ENCODE data around the gene PNMA1.
A peak's percentile ranks its signal among the peaks of the same experiment; 100 is the strongest.

The PNMA1 gene

GRCh38 chr14:73753124-73753886, 39.1 kb upstream of the PNMA1 start:
- Histone ChIP-seq H3K27me3 (ENCODE audit: low read depth, low read length) (no peaks in the 10 kb centered on the region), H2AFZ (ENCODE audit: low read depth, low read length) (no peak overlapping the region), H3K79me2 (ENCODE audit: low read length) (peaks cover 100% of the 10 kb centered on the region), H3K4me3 (ENCODE audit: low read length) (peak overlapping the region; percentile 72), H3K9ac (ENCODE audit: low read length) (peak overlapping the region; percentile 36), H3K9me3 (ENCODE audit: insufficient read depth, low read length) (no peaks in the 10 kb centered on the region), H3K4me1 (ENCODE audit: low read length) (peaks cover 70% of the 10 kb centered on the region), H3K4me2 (ENCODE audit: low read length) (peak overlapping the region; percentile 99), H3K36me3 (replicated peaks; ENCODE audit: low read depth, low read length) (peaks cover 36% of the 10 kb centered on the region), H3K27ac (ENCODE audit: low read length) (peak overlapping the region; percentile 69), H4K20me1 (ENCODE audit: insufficient read depth, low read length) (peaks cover 99% of the 10 kb centered on the region)
- TF ChIP-seq EZH2phosphoT487 (IDR thresholded peaks at IDR 0.05; ENCODE audit: low read depth) (no peak), CTCF (IDR thresholded peaks at IDR 0.05; ENCODE audit: low read depth, low read length) (no peak)

GRCh38 chr14:73752297-73752992, 38.3 kb upstream of the PNMA1 start:
- Histone ChIP-seq H4K20me1 (ENCODE audit: insufficient read depth, low read length) (peaks cover 99% of the 10 kb centered on the region), H3K9ac (ENCODE audit: low read length) (no peak overlapping the region), H2AFZ (ENCODE audit: low read depth, low read length) (no peak overlapping the region), H3K27me3 (ENCODE audit: low read depth, low read length) (no peaks in the 10 kb centered on the region), H3K27ac (ENCODE audit: low read length) (no peak overlapping the region), H3K4me2 (ENCODE audit: low read length) (peak overlapping the region; percentile 99; the same call in 1 of the 2 replicates), H3K9me3 (ENCODE audit: insufficient read depth, low read length) (no peaks in the 10 kb centered on the region), H3K36me3 (replicated peaks; ENCODE audit: low read depth, low read length) (peaks cover 29% of the 10 kb centered on the region), H3K4me3 (ENCODE audit: low read length) (no peak overlapping the region), H3K4me1 (ENCODE audit: low read length) (peaks cover 65% of the 10 kb centered on the region), H3K79me2 (ENCODE audit: low read length) (peaks cover 100% of the 10 kb centered on the region)
- TF ChIP-seq EZH2phosphoT487 (IDR thresholded peaks at IDR 0.05; ENCODE audit: low read depth) (no peak), CTCF (IDR thresholded peaks at IDR 0.05; ENCODE audit: low read depth, low read length) (peak; percentile 22)

- no peak overlapping the region for H3K4me2 ChIP-seq (ENCODE audit: low read length)
- H3K27ac ChIP-seq (ENCODE audit: low read length) = no peak overlapping the region
- H3K9me3 ChIP-seq (ENCODE audit: insufficient read depth, low read length) = no peaks in the 10 kb centered on the region
- H3K4me1 ChIP-seq (ENCODE audit: low read length) = peaks cover 60% of the 10 kb centered on the region
- H3K4me3 ChIP-seq (ENCODE audit: low read length) = no peak overlapping the region
- H3K36me3 ChIP-seq (replicated peaks; ENCODE audit: low read depth, low read length) = peaks cover 31% of the 10 kb centered on the region
- no peaks in the 10 kb centered on the region for H3K27me3 ChIP-seq (ENCODE audit: low read depth, low read length)
- no peak overlapping the region for H2AFZ ChIP-seq (ENCODE audit: low read depth, low read length)
- peaks cover 99% of the 10 kb centered on the region for H4K20me1 ChIP-seq (ENCODE audit: insufficient read depth, low read length)
- TF ChIP-seq CTCF (IDR thresholded peaks at IDR 0.05; ENCODE audit: low read depth, low read length) = no peak
- TF ChIP-seq EZH2phosphoT487 (IDR thresholded peaks at IDR 0.05; ENCODE audit: low read depth) = no peak
- peaks cover 100% of the 10 kb centered on the region for H3K79me2 ChIP-seq (ENCODE audit: low read length)
- H3K9ac ChIP-seq (ENCODE audit: low read length) = no peak overlapping the region
Observed at GRCh38 chr14:73751157-73751691, 37.0 kb upstream of the PNMA1 start.

- Histone ChIP-seq H3K79me2 (ENCODE audit: low read length) (peaks cover 100% of the 10 kb centered on the region), H3K4me1 (ENCODE audit: low read length) (peaks cover 53% of the 10 kb centered on the region), H3K9ac (ENCODE audit: low read length) (no peak overlapping the region), H2AFZ (ENCODE audit: low read depth, low read length) (no peak overlapping the region), H4K20me1 (ENCODE audit: insufficient read depth, low read length) (peaks cover 99% of the 10 kb centered on the region), H3K36me3 (replicated peaks; ENCODE audit: low read depth, low read length) (peaks cover 31% of the 10 kb centered on the region), H3K27ac (ENCODE audit: low read length) (no peak overlapping the region), H3K9me3 (ENCODE audit: insufficient read depth, low read length) (no peaks in the 10 kb centered on the region), H3K4me2 (ENCODE audit: low read length) (no peak overlapping the region), H3K27me3 (ENCODE audit: low read depth, low read length) (no peaks in the 10 kb centered on the region), H3K4me3 (ENCODE audit: low read length) (no peak overlapping the region)
- no peak for TF ChIP-seq CTCF (IDR thresholded peaks at IDR 0.05; ENCODE audit: low read depth, low read length)
- no peak for TF ChIP-seq EZH2phosphoT487 (IDR thresholded peaks at IDR 0.05; ENCODE audit: low read depth)
Observed at GRCh38 chr14:73750531-73750901, 36.3 kb upstream of the PNMA1 start.

Measured in OCI-LY3 (cell line).